H9 (cell line): Measurements from ENCODE around the gene GALNT10. TPM values are rescaled to one million over a fixed set of nuclear protein-coding genes. Genes with fewer than 3 reads are reported as not detected.
"Not testable (repeated sequence)": the region's sequence is repeated elsewhere in the genome, so short reads cannot be mapped to it uniquely, and the experiment has no call there.

Experiments
- DNase-seq: peaks from one replicate; pipeline ENCODE4 v3.0.0-alpha.2; 2017
- H2AFZ ChIP-seq: one replicate; pipeline ENCODE4 v1.6.1; 2013; ENCODE audit warnings: mild to moderate bottlenecking, low read length, control low read depth, moderate library complexity
- H2AK5ac ChIP-seq: 2 replicates; pipeline ENCODE4 v1.6.1; 2013; ENCODE audit warnings: low read length, control low read depth, mixed read lengths; ENCODE audit not compliant: insufficient read length
- H2BK120ac ChIP-seq: one replicate; pipeline ENCODE4 v1.6.1; 2013; ENCODE audit warnings: low read depth, mild to moderate bottlenecking, low read length, control low read depth, inconsistent platforms; ENCODE audit not compliant: poor library complexity, severe bottlenecking
- H2BK12ac ChIP-seq: 2 replicates; pipeline ENCODE4 v1.6.1; 2013; ENCODE audit warnings: low read length, control low read depth, mixed read lengths, low read depth; ENCODE audit not compliant: insufficient read length
- H2BK15ac ChIP-seq: 2 replicates; pipeline ENCODE4 v1.6.1; 2013; ENCODE audit warnings: low read depth, low read length, control low read depth
- H2BK20ac ChIP-seq: one replicate; pipeline ENCODE4 v1.6.1; 2013; ENCODE audit warnings: low read depth, mild to moderate bottlenecking, low read length, control low read depth, inconsistent platforms; ENCODE audit not compliant: poor library complexity, severe bottlenecking
- H2BK5ac ChIP-seq: 2 replicates; pipeline ENCODE4 v1.6.1; 2013; ENCODE audit warnings: low read length, control low read depth, mixed read lengths; ENCODE audit not compliant: insufficient read length
- H3K14ac ChIP-seq: 2 replicates; pipeline ENCODE4 v1.6.1; 2013; ENCODE audit warnings: low read length, control low read depth; ENCODE audit not compliant: insufficient read depth
- H3K18ac ChIP-seq: 2 replicates; pipeline ENCODE4 v1.6.1; 2013; ENCODE audit warnings: low read depth, mild to moderate bottlenecking, mixed read lengths, low read length, control low read depth; ENCODE audit not compliant: insufficient read length
- H3K23ac ChIP-seq: 2 replicates; pipeline ENCODE4 v1.6.1; 2013; ENCODE audit warnings: low read length, control low read depth, mixed read lengths, low read depth; ENCODE audit not compliant: insufficient read length
- H3K23me2 ChIP-seq: 2 replicates; pipeline ENCODE4 v1.6.1; 2013; ENCODE audit warnings: low read depth, mild to moderate bottlenecking, mixed read lengths, low read length, control low read depth; ENCODE audit not compliant: insufficient read length, poor library complexity, severe bottlenecking
- H3K27ac ChIP-seq: 2 replicates; pipeline ENCODE4 v1.5.1; 2013; ENCODE audit warnings: low read length, control low read depth, mixed read lengths, low read depth; ENCODE audit not compliant: insufficient read length
- H3K27me3 ChIP-seq: 2 replicates; pipeline ENCODE4 v1.6.1; 2013; ENCODE audit warnings: low read length, control low read depth, inconsistent platforms; ENCODE audit not compliant: insufficient read depth
- H3K4ac ChIP-seq: 2 replicates; pipeline ENCODE4 v1.6.1; 2013; ENCODE audit warnings: low read depth, mild to moderate bottlenecking, control low read depth, inconsistent platforms, low read length, moderate library complexity
- H3K4me1 ChIP-seq: 2 replicates; pipeline ENCODE4 v1.6.1; 2013; ENCODE audit warnings: low read length, control low read depth, inconsistent platforms; ENCODE audit not compliant: insufficient read depth
- H3K4me2 ChIP-seq: 2 replicates; pipeline ENCODE4 v1.6.1; 2013; ENCODE audit warnings: low read length, control low read depth, mixed read lengths; ENCODE audit not compliant: insufficient read length, insufficient read depth
- H3K56ac ChIP-seq: 2 replicates; pipeline ENCODE4 v1.6.1; 2013; ENCODE audit warnings: low read depth, mild to moderate bottlenecking, mixed read lengths, low read length, control low read depth; ENCODE audit not compliant: insufficient read length
- H3K79me1 ChIP-seq: 2 replicates; pipeline ENCODE4 v1.6.1; 2013; ENCODE audit warnings: low read depth, mild to moderate bottlenecking, moderate library complexity, low read length, control low read depth, inconsistent platforms; ENCODE audit not compliant: insufficient read depth, poor library complexity, severe bottlenecking
- H3K79me2 ChIP-seq: 2 replicates; pipeline ENCODE4 v1.6.1; 2013; ENCODE audit warnings: low read length, control low read depth, inconsistent platforms; ENCODE audit not compliant: insufficient read depth
- H3K9ac ChIP-seq: 2 replicates; pipeline ENCODE4 v1.6.1; 2013; ENCODE audit warnings: low read length, control low read depth, mixed read lengths; ENCODE audit not compliant: insufficient read length; ENCODE audit errors: extremely low read depth
- H3K9me3 ChIP-seq: one replicate; pipeline ENCODE4 v1.6.1; 2013; ENCODE audit warnings: low read depth, low read length, inconsistent platforms; ENCODE audit not compliant: control insufficient read depth
- H3T11ph ChIP-seq: one replicate; pipeline ENCODE4 v1.6.1; 2013; ENCODE audit warnings: mild to moderate bottlenecking, low read length, control low read depth, inconsistent platforms
- H4K20me1 ChIP-seq: one replicate; pipeline ENCODE4 v1.6.1; 2013; ENCODE audit not compliant: control insufficient read depth, insufficient read length, insufficient read depth
- H4K5ac ChIP-seq: 2 replicates; pipeline ENCODE4 v1.6.1; 2013; ENCODE audit warnings: low read depth, mild to moderate bottlenecking, mixed read lengths, low read length, control low read depth; ENCODE audit not compliant: insufficient read length
- H4K8ac ChIP-seq: replicated peaks from 2 replicates; pipeline ENCODE4 v1.6.1; 2013; ENCODE audit warnings: low read length, control low read depth, mixed read lengths, low read depth; ENCODE audit not compliant: insufficient read length
- H4K91ac ChIP-seq: 2 replicates; pipeline ENCODE4 v1.6.1; 2013; ENCODE audit warnings: low read depth, mild to moderate bottlenecking, moderate library complexity, mixed read lengths, low read length, control low read depth; ENCODE audit not compliant: insufficient read length
- H3K27ac Mint-ChIP-seq, 3 experiments: 2 replicates in 2 of 3; 3 replicates in 1 of 3; pipeline ENCODE4 v1.8.0; 2020 to 2021; ENCODE audit warnings: mixed read lengths in 3 of 3, mild to moderate bottlenecking in 1 of 3, moderate library complexity in 1 of 3
- H3K27me3 Mint-ChIP-seq: 2 replicates; pipeline ENCODE4 v1.8.0; 2021; ENCODE audit warnings: low read depth, mild to moderate bottlenecking, moderate library complexity, mixed read lengths
- H3K36me3 Mint-ChIP-seq, 3 experiments: 2 replicates in 2 of 3; 3 replicates in 1 of 3; pipeline ENCODE4 v1.8.0; 2020 to 2021; ENCODE audit warnings: low read depth in 3 of 3, mixed read lengths in 3 of 3; ENCODE audit not compliant: insufficient read depth in 1 of 3
- H3K4me1 Mint-ChIP-seq, 2 experiments: 2 replicates each; pipeline ENCODE4 v1.8.0; 2020; ENCODE audit warnings: mixed read lengths in 2 of 2
- H3K4me3 Mint-ChIP-seq, 2 experiments: 2 replicates in 1 of 2; 3 replicates in 1 of 2; pipeline ENCODE4 v1.8.0; 2020 to 2021; ENCODE audit warnings: mild to moderate bottlenecking in 2 of 2, mixed read lengths in 2 of 2, moderate library complexity in 1 of 2
- H3K9me3 Mint-ChIP-seq, 2 experiments: 2 replicates in 1 of 2; 3 replicates in 1 of 2; pipeline ENCODE4 v1.8.0; 2020; ENCODE audit warnings: mild to moderate bottlenecking in 2 of 2, mixed read lengths in 2 of 2, moderate library complexity in 1 of 2
- WGBS: extraction: QIAGEN DNeasy Blood & Tissue Kit; methylation state at CpG from one replicate; pipeline ENCODE4 v1.1.7; 2013; ENCODE audit warnings: missing lambda C conversion rate, low lambda C conversion rate, mixed read lengths; ENCODE audit not compliant: insufficient read length; ENCODE audit errors: extremely low coverage; 5-methylcytosine and 5-hydroxymethylcytosine counted together
- total RNA-seq: library from RNA; stranded (reverse); gene quantifications from 2 replicates; pipeline ENCODE4 v1.2.1, GENCODE V29; 2021
- TF ChIP-seq, protein P1 (sequence below): fragments of 200-600 bp; sonication (generic); conservative IDR thresholded peaks from 3 replicates; pipeline ENCODE4 v1.8.0; 2021; ENCODE audit warnings: antibody characterized with exemption, mild to moderate bottlenecking

Gene GALNT10
- total RNA-seq, 1 experiment from 2014 or later, result 15.4 TPM

- peaks cover 33 to 49% of the 10 kb centered on the region in 2 experiments for H3K4me1 Mint-ChIP-seq
Measured at GRCh38 chr5:154359221-154359573, 168.7 kb downstream of the GALNT10 start.

DNA sequence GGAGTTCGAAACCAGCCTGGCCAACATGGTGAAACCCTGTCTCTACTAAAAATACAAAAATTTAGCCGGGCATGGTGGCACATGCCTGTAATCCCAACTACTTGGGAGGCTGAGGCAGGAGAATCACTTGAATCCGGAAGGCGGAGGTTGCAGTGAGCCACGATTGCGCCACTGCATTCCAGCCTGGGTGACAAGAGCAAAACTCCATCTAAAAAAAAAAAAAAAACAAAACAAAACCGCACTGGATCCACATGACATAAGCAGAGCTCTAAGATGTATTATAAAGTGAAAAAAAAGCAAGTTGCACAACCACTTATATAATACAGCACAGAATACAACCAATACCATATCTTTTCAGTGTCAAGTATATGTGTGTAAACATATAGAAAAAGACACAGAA lies 169.7 kb downstream of the GALNT10 start:
- not testable (repeated sequence) for H3K27ac Mint-ChIP-seq, H3K27me3 Mint-ChIP-seq, DNase-seq

More at GRCh38 chr5:154359221-154359573, 168.7 kb downstream of the GALNT10 start:
- H3T11ph ChIP-seq, result no peak overlapping the region
- no peak overlapping the region for H2AK5ac ChIP-seq
- H3K4ac ChIP-seq, result no peak overlapping the region
- peaks cover 7% of the 10 kb centered on the region; the same call in 1 of the 2 replicates for H3K4me1 ChIP-seq
- H3K9ac ChIP-seq, result no peak overlapping the region
- H3K4me2 ChIP-seq, result no peak overlapping the region
- H3K56ac ChIP-seq, result no peak overlapping the region
- no peak overlapping the region for H3K14ac ChIP-seq
- no peak overlapping the region for H4K91ac ChIP-seq
- no peaks in the 10 kb centered on the region for H3K27me3 ChIP-seq
- Mint-ChIP-seq H3K27me3 (no peaks in the 10 kb centered on the region), H3K4me3 (no peak overlapping the region), H3K27ac (peak overlapping the region in 1 of 3 experiments; percentile 6; a peak in 2 of 7 replicates), H3K36me3 (no peaks in the 10 kb centered on the region), H3K9me3 (no peaks in the 10 kb centered on the region)
- H2BK12ac ChIP-seq, result no peak overlapping the region
- H4K5ac ChIP-seq, result no peak overlapping the region
- no peak overlapping the region for H2BK120ac ChIP-seq
- no peaks in the 10 kb centered on the region for H3K79me2 ChIP-seq
- H2AFZ ChIP-seq, result no peak overlapping the region
- WGBS, result no CpG with 5 or more reads among the region's 4 CpGs
- no peaks in the 10 kb centered on the region for H3K23me2 ChIP-seq
- no peak for DNase-seq
- no peak overlapping the region for H3K18ac ChIP-seq
- no peaks in the 10 kb centered on the region for H3K9me3 ChIP-seq
- H2BK15ac ChIP-seq, result no peak overlapping the region
- H3K27ac ChIP-seq, result no peak overlapping the region
- H2BK5ac ChIP-seq, result no peak overlapping the region
- no peak overlapping the region for H3K23ac ChIP-seq
- H4K8ac ChIP-seq, result no peak overlapping the region
- H3K79me1 ChIP-seq, result no peaks in the 10 kb centered on the region
- no peak overlapping the region for H2BK20ac ChIP-seq
- H4K20me1 ChIP-seq, result no peaks in the 10 kb centered on the region
- TF ChIP-seq, protein P1, sequence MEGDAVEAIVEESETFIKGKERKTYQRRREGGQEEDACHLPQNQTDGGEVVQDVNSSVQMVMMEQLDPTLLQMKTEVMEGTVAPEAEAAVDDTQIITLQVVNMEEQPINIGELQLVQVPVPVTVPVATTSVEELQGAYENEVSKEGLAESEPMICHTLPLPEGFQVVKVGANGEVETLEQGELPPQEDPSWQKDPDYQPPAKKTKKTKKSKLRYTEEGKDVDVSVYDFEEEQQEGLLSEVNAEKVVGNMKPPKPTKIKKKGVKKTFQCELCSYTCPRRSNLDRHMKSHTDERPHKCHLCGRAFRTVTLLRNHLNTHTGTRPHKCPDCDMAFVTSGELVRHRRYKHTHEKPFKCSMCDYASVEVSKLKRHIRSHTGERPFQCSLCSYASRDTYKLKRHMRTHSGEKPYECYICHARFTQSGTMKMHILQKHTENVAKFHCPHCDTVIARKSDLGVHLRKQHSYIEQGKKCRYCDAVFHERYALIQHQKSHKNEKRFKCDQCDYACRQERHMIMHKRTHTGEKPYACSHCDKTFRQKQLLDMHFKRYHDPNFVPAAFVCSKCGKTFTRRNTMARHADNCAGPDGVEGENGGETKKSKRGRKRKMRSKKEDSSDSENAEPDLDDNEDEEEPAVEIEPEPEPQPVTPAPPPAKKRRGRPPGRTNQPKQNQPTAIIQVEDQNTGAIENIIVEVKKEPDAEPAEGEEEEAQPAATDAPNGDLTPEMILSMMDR, result no peak

More for the DNA sequence above, 169.7 kb downstream of the GALNT10 start:
- H3K79me1 ChIP-seq, H3K79me2 ChIP-seq, H3T11ph ChIP-seq, H4K20me1 ChIP-seq, H4K8ac ChIP-seq, H4K5ac ChIP-seq, H2BK5ac ChIP-seq, H3K14ac ChIP-seq, H3K36me3 Mint-ChIP-seq, H3K23me2 ChIP-seq, H2BK15ac ChIP-seq, H3K9ac ChIP-seq, H4K91ac ChIP-seq, H2AFZ ChIP-seq, H3K4me2 ChIP-seq, H3K9me3 Mint-ChIP-seq, H3K4me1 ChIP-seq, H2AK5ac ChIP-seq, H3K9me3 ChIP-seq, H3K4ac ChIP-seq, H3K23ac ChIP-seq, H3K56ac ChIP-seq, H3K18ac ChIP-seq, H2BK20ac ChIP-seq, H3K27me3 ChIP-seq, H3K4me3 Mint-ChIP-seq, H3K27ac ChIP-seq, H2BK120ac ChIP-seq, H2BK12ac ChIP-seq: not testable (repeated sequence)
- peaks cover 26 to 39% of the 10 kb centered on the region in 2 experiments for H3K4me1 Mint-ChIP-seq
- WGBS, result no CpG with 5 or more reads among the region's 7 CpGs
